Measurements from ENCODE around the gene HECTD4. TPM values are rescaled to one million over a fixed set of nuclear protein-coding genes. Genes with fewer than 3 reads are reported as not detected.
A peak's percentile ranks its signal among the peaks of the same experiment; 100 is the strongest.

HECTD4 gene
- total RNA-seq, 1 experiment from 2014 or later: 30.0 TPM

DNA sequence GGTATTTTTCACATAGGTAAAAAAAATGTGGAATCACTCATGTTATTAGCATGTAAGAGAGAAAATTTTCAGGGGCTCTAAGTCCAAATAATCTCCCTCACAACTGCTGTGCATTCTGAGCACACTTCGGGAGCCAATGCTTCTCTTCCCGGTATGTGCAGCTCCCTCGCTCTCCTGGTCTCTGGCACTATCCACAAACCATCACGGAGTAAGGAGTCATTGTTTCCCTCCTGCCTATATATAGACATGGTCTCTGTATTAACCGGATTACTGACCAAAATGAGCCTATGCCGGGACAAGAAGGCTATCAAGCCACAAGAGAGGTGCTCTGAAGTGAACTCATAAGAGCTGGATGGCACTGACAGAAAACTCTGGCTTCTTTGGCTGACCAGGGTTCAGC lies 13.4 kb downstream of the HECTD4 start:
- Histone ChIP-seq H3K4me1 (ENCODE audit: insufficient read depth, low read length) (peaks cover 2% of the 10 kb centered on the region; the same call in 1 of the 2 replicates), H3T11ph (ENCODE audit: low read length) (no peak overlapping the region), H3K79me2 (ENCODE audit: insufficient read depth, low read length) (peaks cover 5% of the 10 kb centered on the region; the same call in 1 of the 2 replicates), H3K56ac (ENCODE audit: insufficient read length, low read depth, low read length) (no peak overlapping the region), H2BK15ac (ENCODE audit: low read depth, low read length) (no peak overlapping the region), H3K4me2 (ENCODE audit: insufficient read depth, insufficient read length, low read length) (no peak overlapping the region), H2BK120ac (ENCODE audit: low read depth, low read length, poor library complexity, severe bottlenecking) (no peak overlapping the region), H3K27me3 (ENCODE audit: insufficient read depth, low read length) (no peaks in the 10 kb centered on the region), H2AK5ac (ENCODE audit: insufficient read length, low read length) (no peak overlapping the region), H3K9ac (ENCODE audit: extremely low read depth, insufficient read length, low read length) (no peak overlapping the region), H4K5ac (ENCODE audit: insufficient read length, low read depth, low read length) (no peak overlapping the region), H4K91ac (ENCODE audit: insufficient read length, low read depth, low read length) (no peak overlapping the region), H3K14ac (ENCODE audit: insufficient read depth, low read length) (no peak overlapping the region), H3K18ac (ENCODE audit: insufficient read length, low read depth, low read length) (no peak overlapping the region), H3K23me2 (ENCODE audit: insufficient read length, low read depth, low read length, poor library complexity, severe bottlenecking) (no peaks in the 10 kb centered on the region), H3K23ac (ENCODE audit: insufficient read length, low read depth, low read length) (no peak overlapping the region), H2BK20ac (ENCODE audit: low read depth, low read length, poor library complexity, severe bottlenecking) (no peak overlapping the region), H3K79me1 (ENCODE audit: insufficient read depth, low read depth, low read length, poor library complexity, severe bottlenecking) (peaks cover 6% of the 10 kb centered on the region), H2BK12ac (ENCODE audit: insufficient read length, low read depth, low read length) (no peak overlapping the region), H4K8ac (replicated peaks; ENCODE audit: insufficient read length, low read depth, low read length) (no peak overlapping the region), H4K20me1 (ENCODE audit: control insufficient read depth, insufficient read depth, insufficient read length) (no peaks in the 10 kb centered on the region), H3K4ac (ENCODE audit: low read depth, low read length) (no peak overlapping the region), H2BK5ac (ENCODE audit: insufficient read length, low read length) (no peak overlapping the region), H2AFZ (ENCODE audit: low read length) (no peak overlapping the region), H3K27ac (ENCODE audit: insufficient read length, low read depth, low read length) (no peak overlapping the region), H3K9me3 (ENCODE audit: control insufficient read depth, low read depth, low read length) (no peaks in the 10 kb centered on the region)
- Mint-ChIP-seq H3K27ac (peak overlapping the region in 1 of 3 experiments; percentile 71; a peak in 1 of 7 replicates), H3K9me3 (no peaks in the 10 kb centered on the region), H3K36me3 (ENCODE audit: insufficient read depth in 1 of 3, low read depth in 3 of 3) (no peaks in the 10 kb centered on the region), H3K4me3 (no peak overlapping the region), H3K27me3 (ENCODE audit: low read depth) (no peaks in the 10 kb centered on the region), H3K4me1 (peaks cover 9 to 10% of the 10 kb centered on the region in 2 experiments; a peak in 3 of 4 replicates)
- no CpG with 5 or more reads among the region's 6 CpGs for WGBS (ENCODE audit: extremely low coverage, insufficient read length, low lambda C conversion rate)
- no peak for TF ChIP-seq CTCF (conservative IDR thresholded peaks at IDR 0.05)
- DNase-seq: no peak

Data from H9 (cell line).